Measurements from ENCODE around the gene CENPV. TPM values are rescaled to one million over a fixed set of nuclear protein-coding genes. Genes with fewer than 3 reads are reported as not detected.
"Not testable (repeated sequence)": the region's sequence is repeated elsewhere in the genome, so short reads cannot be mapped to it uniquely, and the experiment has no call there.

The CENPV gene
- total RNA-seq, 1 donor from 2014 or later, result 24.0 TPM

DNA sequence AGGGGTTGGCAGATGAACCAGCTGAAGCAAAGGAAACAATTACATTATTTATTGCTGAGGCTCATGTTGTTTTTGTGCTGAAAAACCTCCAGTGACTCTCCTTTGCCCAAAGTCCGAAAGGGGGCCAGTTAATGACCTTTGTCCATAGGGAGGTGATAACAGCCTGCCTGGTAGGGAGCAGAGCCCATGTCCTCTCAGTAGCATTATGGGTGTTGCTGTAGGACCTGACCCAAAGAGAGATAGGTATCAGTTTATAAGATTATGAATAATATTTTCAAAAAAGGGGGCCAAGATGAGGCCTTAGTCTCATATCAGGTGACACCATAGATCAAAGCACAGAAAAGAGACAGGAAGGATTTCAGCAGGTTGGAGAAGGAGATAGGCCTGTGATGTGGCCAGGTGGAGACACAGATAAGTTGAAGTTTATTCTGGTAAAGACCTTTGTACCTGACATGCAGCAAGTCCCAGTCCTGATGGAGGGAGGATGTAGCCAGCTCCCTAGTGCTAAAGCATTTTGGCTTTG, 55.1 kb downstream of the CENPV start:
- intact Hi-C loops (cut with micrococcal nuclease), result no loop called here
- H3K27ac Mint-ChIP-seq, result no peak overlapping the region
- ATAC-seq (ENCODE audit: low read depth) (no peak), DNase-seq (no peak)
- no peaks in the 10 kb centered on the region for H3K27me3 Mint-ChIP-seq
- CTCF ChIA-PET, result no interaction called here
- H3K4me1 Mint-ChIP-seq, result no peaks in the 10 kb centered on the region
- no peak overlapping the region for H3K4me3 Mint-ChIP-seq
- no peak for TF ChIP-seq CTCF (IDR thresholded peaks at IDR 0.05)
- peaks cover 21% of the 10 kb centered on the region for H3K36me3 Mint-ChIP-seq (ENCODE audit: low read depth)
- POLR2A ChIA-PET, result no interaction called here
- no peaks in the 10 kb centered on the region for H3K9me3 Mint-ChIP-seq

GRCh38 chr17:16297367-16298139, 55.7 kb downstream of the CENPV start:
- no peak overlapping the region for H3K27ac Mint-ChIP-seq
- H3K27me3 Mint-ChIP-seq, result no peaks in the 10 kb centered on the region
- TF ChIP-seq CTCF (IDR thresholded peaks at IDR 0.05), result no peak
- H3K9me3 Mint-ChIP-seq, result no peaks in the 10 kb centered on the region
- H3K4me1 Mint-ChIP-seq, result peaks cover 2% of the 10 kb centered on the region
- ATAC-seq (ENCODE audit: low read depth) (no peak), DNase-seq (no peak)
- CTCF ChIA-PET, result no interaction called here
- intact Hi-C loops (cut with micrococcal nuclease), result no loop called here
- H3K36me3 Mint-ChIP-seq (ENCODE audit: low read depth), result peaks cover 14% of the 10 kb centered on the region
- no peak overlapping the region for H3K4me3 Mint-ChIP-seq
- POLR2A ChIA-PET, result no interaction called here

GRCh38 chr17:16296072-16296471, 57.2 kb downstream of the CENPV start:
- POLR2A ChIA-PET, result interaction anchor here (0.6 to 1.3 kb wide), 2 partner anchors 10 to 45 kb away, joined by 3 to 4 read pairs; no protein-coding TSS in a partner anchor
- intact Hi-C loops (cut with micrococcal nuclease); H3K36me3 Mint-ChIP-seq (ENCODE audit: low read depth); H3K4me3 Mint-ChIP-seq; H3K9me3 Mint-ChIP-seq; H3K4me1 Mint-ChIP-seq; H3K27me3 Mint-ChIP-seq; ATAC-seq (ENCODE audit: low read depth); H3K27ac Mint-ChIP-seq; DNase-seq: not testable (repeated sequence)
- CTCF ChIA-PET, result interaction anchor here (0.8 kb wide), 1 partner anchor 68 kb away, joined by 3 read pairs; no protein-coding TSS in a partner anchor

DNA sequence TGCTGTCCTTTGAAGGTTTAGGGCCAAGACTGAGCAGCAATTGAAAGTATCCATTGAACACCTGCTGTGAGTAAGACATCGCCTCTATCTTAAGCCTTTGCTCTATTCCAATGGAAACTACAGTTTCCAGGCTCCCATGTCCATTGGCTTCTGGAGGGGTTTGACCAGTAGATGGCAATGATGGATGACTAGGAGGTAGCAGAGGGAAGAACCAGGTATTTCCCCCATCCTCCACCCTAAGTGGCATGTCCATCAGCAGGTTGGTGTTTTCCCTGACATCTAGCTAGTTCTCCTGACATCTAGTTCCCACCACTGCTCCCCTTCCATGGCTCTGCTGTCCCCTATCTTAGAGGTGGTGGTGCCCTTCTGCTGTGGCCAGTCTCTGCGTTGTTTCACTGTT, 58.7 kb downstream of the CENPV start:
- no peak for ATAC-seq (ENCODE audit: low read depth)
- CTCF ChIA-PET, result interaction anchor here (0.8 to 1.6 kb wide), 2 partner anchors 11 to 69 kb away, joined by 3 to 6 read pairs; no protein-coding TSS in a partner anchor

GRCh38 chr17:16293931-16294330, 59.3 kb downstream of the CENPV start:
- no peak for ATAC-seq (ENCODE audit: low read depth)
- H3K36me3 Mint-ChIP-seq (ENCODE audit: low read depth), result no peaks in the 10 kb centered on the region
- H3K9me3 Mint-ChIP-seq, result no peaks in the 10 kb centered on the region
- DNase-seq, result no peak
- intact Hi-C loops (cut with micrococcal nuclease), result no loop called here
- H3K27me3 Mint-ChIP-seq, result no peaks in the 10 kb centered on the region
- H3K27ac Mint-ChIP-seq, result no peak overlapping the region
- peaks cover 23% of the 10 kb centered on the region for H3K4me1 Mint-ChIP-seq
- no peak overlapping the region for H3K4me3 Mint-ChIP-seq
- POLR2A ChIA-PET, result interaction anchor here (0.6 kb wide), 1 partner anchor 74 kb away, joined by 4 read pairs; no protein-coding TSS in a partner anchor
- no peak for TF ChIP-seq CTCF (IDR thresholded peaks at IDR 0.05)
- CTCF ChIA-PET, result interaction anchor here (0.8 to 1.6 kb wide), 2 partner anchors 11 to 70 kb away, joined by 3 to 6 read pairs; no protein-coding TSS in a partner anchor

More for the DNA sequence above, 58.7 kb downstream of the CENPV start:
- no peak overlapping the region for H3K27ac Mint-ChIP-seq
- no peak for TF ChIP-seq CTCF (IDR thresholded peaks at IDR 0.05)
- H3K9me3 Mint-ChIP-seq, result no peaks in the 10 kb centered on the region
- peaks cover 17% of the 10 kb centered on the region for H3K4me1 Mint-ChIP-seq
- H3K4me3 Mint-ChIP-seq, result no peak overlapping the region
- H3K27me3 Mint-ChIP-seq, result no peaks in the 10 kb centered on the region
- no peak for DNase-seq
- POLR2A ChIA-PET, result no interaction called here
- intact Hi-C loops (cut with micrococcal nuclease), result no loop called here
- no peaks in the 10 kb centered on the region for H3K36me3 Mint-ChIP-seq (ENCODE audit: low read depth)

Other genes starting within 250 kb of the CENPV start
- gene NCOR1, start 137.9 kb downstream of the CENPV start, total RNA-seq, result 163 and 188 TPM in 2 replicates
- 50.8 and 56.6 TPM in 2 replicates for gene PIGL, start 136.3 kb downstream of the CENPV start, total RNA-seq
- gene UBB, start 27.6 kb upstream of the CENPV start, total RNA-seq, result 1,031 and 1,128 TPM in 2 replicates
- gene TRPV2, start 62.1 kb upstream of the CENPV start, total RNA-seq, result 58.3 and 65.8 TPM in 2 replicates
- gene LRRC75A, start 138.7 kb upstream of the CENPV start, total RNA-seq, result 0.54 and 0.98 TPM in 2 replicates
- gene ZNF287, start 215.7 kb upstream of the CENPV start, total RNA-seq, result 14.3 and 15.4 TPM in 2 replicates